Sigmoid colon (tissue), 4 donors: Measurements from ENCODE around the gene IGSF21.

Source experiments
- CTCF ChIP-seq, 4 experiments: fragments of 450-650 bp in 3 of 4; fragments of 200-600 bp in 1 of 4; IDR thresholded peaks; one replicate each; pipeline ENCODE4 v1.5.1; 2016 to 2019; ENCODE audit warnings: antibody characterized with exemption in 4 of 4, mild to moderate bottlenecking in 3 of 4, moderate library complexity in 2 of 4
- EP300 ChIP-seq, 4 donors: sonication (generic); formaldehyde crosslinking; IDR thresholded peaks; one replicate each; pipeline ENCODE4 v1.6.1; 2017; ENCODE audit warnings: antibody characterized with exemption in 4 of 4
- POLR2A ChIP-seq, 2 donors: fragments of 450-650 bp; IDR thresholded peaks; one replicate each; pipeline ENCODE4 v1.6.1; 2016; ENCODE audit warnings: antibody characterized with exemption in 2 of 2, mild to moderate bottlenecking in 2 of 2, moderate library complexity in 2 of 2
- POLR2AphosphoS5 ChIP-seq, 4 donors: sonication (generic); formaldehyde crosslinking; IDR thresholded peaks; one replicate each; pipeline ENCODE4 v1.6.1; 2017; ENCODE audit warnings: antibody characterized with exemption in 4 of 4

GRCh38 chr1:18253093-18253492, 145.5 kb downstream of the IGSF21 start:
- TF ChIP-seq CTCF (IDR thresholded peaks at IDR 0.05), result no peak
- TF ChIP-seq EP300 (IDR thresholded peaks at IDR 0.05), result no peak
- TF ChIP-seq POLR2A (IDR thresholded peaks at IDR 0.05), result no peak
- no peak for TF ChIP-seq POLR2AphosphoS5 (IDR thresholded peaks at IDR 0.05)
